Epithelial cell of proximal tubule (primary cell): Measurements from ENCODE around the gene ISCU. TPM values are rescaled to one million over a fixed set of nuclear protein-coding genes. Genes with fewer than 3 reads are reported as not detected.

Source experiments
- DNase-seq: peaks from one replicate; pipeline ENCODE4 v3.0.0-alpha.2; 2011; ENCODE audit warnings: low read depth
- H3K4me3 ChIP-seq: 2 replicates; pipeline ENCODE4 v1.5.1; 2011; ENCODE audit warnings: low read depth, mild to moderate bottlenecking, low read length
- CTCF ChIP-seq: conservative IDR thresholded peaks from 2 replicates; pipeline ENCODE4 v1.5.1; 2012; ENCODE audit warnings: low read depth, mild to moderate bottlenecking, low read length
- total RNA-seq: library from RNA; depleted of rRNA; stranded (reverse); fragments of >200 nt; gene quantifications from 2 replicates; pipeline ENCODE4 v1.2.3, GENCODE V29; 2015

The ISCU gene
- total RNA-seq = 87.5 and 128 TPM in 2 replicates

- no peak for TF ChIP-seq CTCF
- DNase-seq = no peak
These were observed at the start of gene ISCU for GRCh38 chr12:108562348-108563135. ISCU (plus strand) TSS chr12:108562596; CDS start chr12:108562623, 27 bp downstream.

GRCh38 chr12:108514468-108514972 is 47.9 kb upstream of the ISCU start:
- peak overlapping the region; percentile 92 for H3K4me3 ChIP-seq
- no peak for TF ChIP-seq CTCF
- no peak for DNase-seq

More at GRCh38 chr12:108562348-108563135, at the start of gene ISCU:
- peak within 1 kb of the TSS; percentile 92 for H3K4me3 ChIP-seq

- DNase-seq = peak; percentile 63
- H3K4me3 ChIP-seq = peak within 1 kb of the TSS; percentile 92
- no peak for TF ChIP-seq CTCF
These were observed 47.2 kb upstream of the ISCU start, which contains the start of gene FICD for GRCh38 chr12:108514973-108515814. FICD (plus strand) TSS chr12:108515277; CDS start chr12:108516973, 1,696 bp downstream.

GRCh38 chr12:108515916-108516315 is 46.5 kb upstream of the ISCU start:
- no peak for DNase-seq
- no peak for TF ChIP-seq CTCF
- H3K4me3 ChIP-seq = peak overlapping the region; percentile 92

GRCh38 chr12:108516511-108517275 is 45.7 kb upstream of the ISCU start:
- no peak for DNase-seq
- no peak overlapping the region for H3K4me3 ChIP-seq
- TF ChIP-seq CTCF = peak; percentile 25
